H1 (cell line): ENCODE data around the gene HOXB3. TPM values are rescaled to one million over a fixed set of nuclear protein-coding genes. Genes with fewer than 3 reads are reported as not detected.

Experiments
- CTCF ChIA-PET: fragments of 300-600 bp; sonication (Branson Sonifier 250); formaldehyde crosslinking; loops from one replicate; lab custom pipeline; 2021; ENCODE audit not compliant: partially characterized antibody; lab: Charles Lee
- POLR2A ChIA-PET: fragments of 300-600 bp; sonication (Branson Sonifier 250); formaldehyde crosslinking; loops from one replicate; lab custom pipeline; 2021; ENCODE audit warnings: inconsistent platforms; ENCODE audit not compliant: partially characterized antibody; lab: Charles Lee
- DNase-seq, 2 experiments: peaks; one replicate each; pipeline versions ENCODE4 v3.0.0 to v3.0.0-alpha.2; 2010 to 2022; ENCODE audit warnings: low spot score in 2 of 2, low read depth in 1 of 2, mixed read lengths in 1 of 2
- FAIRE-seq: peaks from 2 replicates; lab custom pipeline; 2011; peaks lifted over from hg19 to GRCh38; lab: Jason Lieb, UNC
- H2AFZ ChIP-seq: 2 replicates; pipeline ENCODE4 v1.8.1; 2012; ENCODE audit warnings: low read length, inconsistent platforms
- H2AK5ac ChIP-seq: 2 replicates; pipeline ENCODE4 v1.6.1; 2013; ENCODE audit warnings: low read depth, low read length
- H2BK120ac ChIP-seq: replicated peaks from 2 replicates; pipeline ENCODE3; 2013; ENCODE audit warnings: low read depth, low read length, inconsistent platforms
- H2BK12ac ChIP-seq: 2 replicates; pipeline ENCODE4 v1.6.1; 2013; ENCODE audit warnings: low read depth, low read length
- H2BK15ac ChIP-seq: 2 replicates; pipeline ENCODE4 v1.6.1; 2013; ENCODE audit warnings: low read length
- H2BK20ac ChIP-seq: 2 replicates; pipeline ENCODE4 v1.6.1; 2013; ENCODE audit warnings: low read length
- H2BK5ac ChIP-seq: 2 replicates; pipeline ENCODE4 v1.6.1; 2013; ENCODE audit warnings: low read depth, low read length
- H3K14ac ChIP-seq: 2 replicates; pipeline ENCODE4 v1.6.1; 2013; ENCODE audit warnings: inconsistent platforms; ENCODE audit not compliant: insufficient read length
- H3K18ac ChIP-seq: 2 replicates; pipeline ENCODE4 v1.6.1; 2013; ENCODE audit warnings: low read length; ENCODE audit errors: extremely low read depth
- H3K23ac ChIP-seq: 2 replicates; pipeline ENCODE4 v1.6.1; 2013; ENCODE audit warnings: inconsistent platforms; ENCODE audit not compliant: insufficient read length
- H3K23me2 ChIP-seq: 2 replicates; pipeline ENCODE4 v1.6.1; 2013; ENCODE audit warnings: low read depth, low read length
- H3K27ac ChIP-seq: 2 replicates; pipeline ENCODE4 v1.6.1; 2011; ENCODE audit warnings: low read depth, low read length, inconsistent platforms
- H3K27me3 ChIP-seq, 4 experiments: replicated peaks in 1 of 4; 1 replicate in 1 of 4; 2 replicates in 3 of 4; pipeline versions ENCODE4 v1.6.1 to v1.8.1; 2011 to 2013; ENCODE audit warnings: low read length in 3 of 4, mild to moderate bottlenecking in 3 of 4, inconsistent platforms in 2 of 4, mixed read lengths in 2 of 4, moderate library complexity in 1 of 4; ENCODE audit not compliant: control insufficient read depth in 3 of 4, insufficient read depth in 3 of 4; ENCODE audit errors: extremely low read depth in 1 of 4
- H3K36me3 ChIP-seq, 4 experiments: 2 replicates each; pipeline versions ENCODE4 v1.6.1 to v1.8.1; 2011 to 2013; ENCODE audit warnings: mild to moderate bottlenecking in 4 of 4, low read length in 3 of 4, moderate library complexity in 2 of 4, control low read depth in 1 of 4, inconsistent platforms in 1 of 4; ENCODE audit not compliant: insufficient read depth in 4 of 4, control insufficient read depth in 2 of 4
- H3K4ac ChIP-seq: replicated peaks from 2 replicates; pipeline ENCODE3; 2013; ENCODE audit warnings: low read length, low read depth, mixed read lengths, inconsistent platforms; ENCODE audit not compliant: insufficient read length
- H3K4me1 ChIP-seq, 4 experiments: replicated peaks in 1 of 4; 1 replicate in 1 of 4; 2 replicates in 3 of 4; pipeline versions ENCODE4 v1.6.1 to v1.8.1; 2011 to 2013; ENCODE audit warnings: low read length in 3 of 4, inconsistent platforms in 2 of 4, mixed read lengths in 1 of 4; ENCODE audit not compliant: insufficient read depth in 4 of 4, control insufficient read depth in 3 of 4
- H3K4me2 ChIP-seq, 2 experiments: 2 replicates each; pipeline versions ENCODE4 v1.6.1 to v1.8.1; 2011 to 2013; ENCODE audit warnings: low read depth in 2 of 2, low read length in 2 of 2, control low read depth in 1 of 2, inconsistent platforms in 1 of 2, mild to moderate bottlenecking in 1 of 2; ENCODE audit not compliant: insufficient read depth in 1 of 2
- H3K4me3 ChIP-seq, 4 experiments: fragments of 200-600, 300-600 bp in 1 of 4; sonication (generic), shearing (Covaris generic), sonication (Bioruptor Twin) in 1 of 4; 2 replicates each; pipeline versions ENCODE4 v1.5.1 to v1.8.1; 2011 to 2016; ENCODE audit warnings: low read length in 4 of 4, low read depth in 3 of 4, control low read depth in 2 of 4, inconsistent platforms in 2 of 4, mild to moderate bottlenecking in 2 of 4, mixed read lengths in 1 of 4, moderate library complexity in 1 of 4; ENCODE audit not compliant: insufficient read depth in 2 of 4; ENCODE audit errors: extremely low read depth in 1 of 4
- H3K56ac ChIP-seq: replicated peaks from 2 replicates; pipeline ENCODE3; 2013; ENCODE audit warnings: low read depth, mild to moderate bottlenecking, mixed read lengths, low read length, inconsistent platforms; ENCODE audit not compliant: insufficient read length
- H3K79me1 ChIP-seq: 2 replicates; pipeline ENCODE4 v1.6.1; 2013; ENCODE audit warnings: low read depth, low read length, control low read depth
- H3K79me2 ChIP-seq, 2 experiments: 2 replicates each; pipeline versions ENCODE4 v1.6.1 to v1.8.1; 2012 to 2013; ENCODE audit warnings: low read length in 2 of 2, mild to moderate bottlenecking in 2 of 2, inconsistent platforms in 1 of 2; ENCODE audit not compliant: insufficient read depth in 2 of 2, control insufficient read depth in 1 of 2
- H3K9ac ChIP-seq, 4 experiments: replicated peaks in 1 of 4; 1 replicate in 1 of 4; 2 replicates in 3 of 4; pipeline versions ENCODE4 v1.6.1 to v1.8.1; 2011 to 2013; ENCODE audit warnings: low read depth in 3 of 4, low read length in 3 of 4, control low read depth in 2 of 4, mild to moderate bottlenecking in 2 of 4, moderate library complexity in 2 of 4, inconsistent platforms in 1 of 4; ENCODE audit errors: extremely low read depth in 1 of 4
- H3K9me3 ChIP-seq, 2 experiments: 2 replicates each; pipeline versions ENCODE4 v1.6.1 to v1.8.1; 2012 to 2013; ENCODE audit warnings: mild to moderate bottlenecking in 2 of 2, moderate library complexity in 2 of 2, control low read depth in 1 of 2, inconsistent platforms in 1 of 2, low read depth in 1 of 2, low read length in 1 of 2, mixed read lengths in 1 of 2; ENCODE audit not compliant: insufficient read depth in 2 of 2
- H4K20me1 ChIP-seq, 2 experiments: replicated peaks in 1 of 2; 2 replicates each; pipeline versions ENCODE3 to v1.8.1; 2011 to 2013; ENCODE audit warnings: inconsistent platforms in 2 of 2, low read length in 2 of 2, mild to moderate bottlenecking in 1 of 2; ENCODE audit not compliant: insufficient read depth in 2 of 2, control insufficient read depth in 1 of 2
- H4K5ac ChIP-seq: 2 replicates; pipeline ENCODE4 v1.6.1; 2013; ENCODE audit warnings: low read length, low read depth, mixed read lengths, inconsistent platforms; ENCODE audit not compliant: insufficient read length
- H4K8ac ChIP-seq: 2 replicates; pipeline ENCODE4 v1.8.0; 2013; ENCODE audit warnings: mild to moderate bottlenecking, moderate library complexity, low read length, inconsistent platforms; ENCODE audit not compliant: insufficient read depth; ENCODE audit errors: extremely low read depth
- H4K91ac ChIP-seq: replicated peaks from 2 replicates; pipeline ENCODE3; 2013; ENCODE audit warnings: low read length, mixed read lengths, inconsistent platforms; ENCODE audit not compliant: insufficient read length
- CBX5 ChIP-seq: fragments of 300-800, 300-1000 bp; sonication (generic); IDR thresholded peaks from 2 replicates; pipeline ENCODE4 v1.7.1; 2016; ENCODE audit warnings: antibody characterized with exemption, low read length, low read depth
- CBX8 ChIP-seq: fragments of 300-800, 300-1000 bp; sonication (generic); IDR thresholded peaks from 2 replicates; pipeline ENCODE4 v1.7.1; 2016; ENCODE audit warnings: low read depth, low read length, borderline replicate concordance
- EZH2 ChIP-seq: fragments of 200-600 bp; sonication (generic); IDR thresholded peaks from 2 replicates; pipeline ENCODE4 v1.7.1; 2012; ENCODE audit warnings: low read depth, mild to moderate bottlenecking, moderate library complexity, low read length, inconsistent platforms; ENCODE audit not compliant: severe bottlenecking
- HDAC2 ChIP-seq, 2 experiments: fragments of 300-600 bp in 1 of 2; sonication (generic) in 1 of 2; IDR thresholded peaks; 2 replicates each; pipeline ENCODE4 v1.6.1; 2011 to 2012; ENCODE audit warnings: low read depth in 2 of 2, low read length in 2 of 2, mild to moderate bottlenecking in 2 of 2, moderate library complexity in 2 of 2, borderline replicate concordance in 1 of 2, inconsistent platforms in 1 of 2
- RNF2 ChIP-seq: fragments of 200-900, 300-1000 bp; sonication (generic); IDR thresholded peaks from 2 replicates; pipeline ENCODE4 v1.7.1; 2016; ENCODE audit warnings: borderline replicate concordance, low read depth, mild to moderate bottlenecking, antibody characterized with exemption, low read length; ENCODE audit not compliant: poor library complexity, severe bottlenecking; ENCODE audit errors: missing control alignments
- SUZ12 ChIP-seq: fragments of 200-600 bp; sonication (generic); IDR thresholded peaks from 2 replicates; pipeline ENCODE4 v1.6.1; 2012; ENCODE audit warnings: mild to moderate bottlenecking, inconsistent platforms, low read length, moderate library complexity, mixed read lengths
- TAF1 ChIP-seq: IDR thresholded peaks from 2 replicates; pipeline ENCODE4 v1.6.1; 2011; ENCODE audit warnings: mild to moderate bottlenecking, low read depth, low read length
- TCF12 ChIP-seq: IDR thresholded peaks from 2 replicates; pipeline ENCODE4 v1.6.1; 2011; ENCODE audit warnings: low read depth, mild to moderate bottlenecking, low read length
- WGBS, 2 experiments: shearing (Covaris generic) in 1 of 2; methylation state at CpG; one replicate each; pipeline versions ENCODE4 v1.1.6 to v1.1.7; 2013 to 2015; ENCODE audit warnings: low lambda C conversion rate in 2 of 2, mixed read lengths in 2 of 2, inconsistent platforms in 1 of 2, low coverage in 1 of 2, missing lambda C conversion rate in 1 of 2; ENCODE audit not compliant: insufficient replicate concordance in 2 of 2, insufficient coverage in 1 of 2, insufficient read length in 1 of 2; ENCODE audit errors: extremely low coverage in 1 of 2, missing lambda C conversion rate in 1 of 2; 5-methylcytosine and 5-hydroxymethylcytosine counted together
- polyA plus RNA-seq, 7 experiments: library from polyadenylated mRNA; depleted of rRNA in 3 of 7; stranded (reverse) in 5 of 7; unstranded in 2 of 7; fragments of >200 nt in 5 of 7; fragments of 200-250 nt in 2 of 7; gene quantifications; 1 replicate in 5 of 7; 2 replicates in 1 of 7; 4 replicates in 1 of 7; pipeline versions ENCODE4 v1.2.1 to v1.2.3, GENCODE V29; 2011 to 2013; ENCODE audit warnings: missing spikeins in 2 of 7, mixed read lengths in 2 of 7
- total RNA-seq: library from RNA; stranded (reverse); fragmentation: NEBNext Ultra II Directional; extraction: Animal tissue kit (Norgen Biotek cat#: 25700); gene quantifications from 2 replicates; pipeline ENCODE4 v1.2.1, GENCODE V29; 2021

HOXB3 gene
- total and polyA plus RNA-seq, 2 of the 8 experiments (the other 6 are each of a cell fraction or from before 2014, with no cell fraction given), result not detected

- no peak overlapping the region for H2BK120ac ChIP-seq
- H4K91ac ChIP-seq, result no peak overlapping the region
- no peak overlapping the region for H2AK5ac ChIP-seq
- peak overlapping the region; percentile 23 to 56 (median 37); a peak in 6 of 8 replicates for H3K4me3 ChIP-seq
- no peaks in the 10 kb centered on the region for H3K9me3 ChIP-seq
- no peak for DNase-seq
- no peak overlapping the region for H2BK15ac ChIP-seq
- H4K8ac ChIP-seq, result no peak overlapping the region; the same call in 1 of the 2 replicates
- no peak overlapping the region for H2BK20ac ChIP-seq
- H3K4me1 ChIP-seq, result peaks cover 0 to 18% (median 12%) of the 10 kb centered on the region in 4 experiments; a peak in 6 of 7 replicates
- TF ChIP-seq EZH2 (peak; percentile 86), RNF2 (peak; percentile 78), SUZ12 (peak; percentile 85), CBX8 (peak; percentile 46; the same call in 1 of the 2 replicates), TAF1 (no peak), TCF12 (0 out of 2 replicates have a peak, but pooled peaks have one; percentile 23), CBX5 (no peak), HDAC2 (IDR thresholded peaks at IDR 0.05; ENCODE audit: borderline replicate concordance in 1 of 2, low read depth in 2 of 2, low read length in 2 of 2) (no peak)
- H3K79me2 ChIP-seq, result no peaks in the 10 kb centered on the region
- no peak overlapping the region for H3K56ac ChIP-seq
- no peak overlapping the region for H3K27ac ChIP-seq
- H3K36me3 ChIP-seq, result peaks cover 0 to 3% (median 0%) of the 10 kb centered on the region in 4 experiments; a peak in 1 of 8 replicates
- no peak overlapping the region; the same call in 1 of the 2 replicates for H2AFZ ChIP-seq
- H3K27me3 ChIP-seq, result peaks cover 73 to 88% (median 85%) of the 10 kb centered on the region in 4 experiments
- no peaks in the 10 kb centered on the region for H3K79me1 ChIP-seq
- H4K20me1 ChIP-seq, result peaks cover 5 to 10% of the 10 kb centered on the region in 2 experiments
- 0 out of 2 replicates have a peak overlapping the region, but pooled peaks have one; percentile 42 for H3K18ac ChIP-seq
- peak overlapping the region; percentile 65 to 91 for H3K4me2 ChIP-seq
- H3K14ac ChIP-seq, result no peak overlapping the region
- H3K9ac ChIP-seq, result no peak overlapping the region
- H2BK5ac ChIP-seq, result no peak overlapping the region
- no peak overlapping the region for H2BK12ac ChIP-seq
- no peak overlapping the region for H4K5ac ChIP-seq
- H3K4ac ChIP-seq, result no peak overlapping the region
- 13% methylated on average over 27 of the region's 27 CpGs; no CpG with 5 or more reads in 1 of the 2 experiments for whole genome bisulfite sequencing, 2 experiments
- H3K23me2 ChIP-seq, result no peaks in the 10 kb centered on the region; the same call in 1 of the 2 replicates
- no peak for FAIRE-seq
- H3K23ac ChIP-seq, result no peak overlapping the region
- POLR2A ChIA-PET, result interaction anchor here (0.9 kb wide), 3 partner anchors 13 to 21 kb away, joined by 3 read pairs; no protein-coding TSS in a partner anchor
- CTCF ChIA-PET, result interaction anchor here (0.6 to 2.6 kb wide), 6 partner anchors 8 to 50 kb away, joined by 3 to 6 read pairs (median 5); no protein-coding TSS in a partner anchor
Measured at GRCh38 chr17:48542114-48542656, 47.9 kb downstream of the HOXB3 start.
